Transverse colon (tissue), 4 donors: Measurements from ENCODE around the gene ZNF148. TPM values are rescaled to one million over a fixed set of nuclear protein-coding genes. Genes with fewer than 3 reads are reported as not detected.

Experiments used
- DNase-seq: peaks from one replicate; pipeline ENCODE4 v3.0.0-alpha.2; 2019
- H3K27ac ChIP-seq, 4 donors: fragments of 200-600 bp; sonication (generic); 2 replicates each; pipeline ENCODE4 v1.5.1; 2016 to 2018; ENCODE audit warnings: inconsistent platforms in 4 of 4
- H3K27me3 ChIP-seq: fragments of 200-600 bp; sonication (generic); 2 replicates; pipeline ENCODE4 v1.5.1; 2017; ENCODE audit warnings: inconsistent platforms
- H3K36me3 ChIP-seq, 4 donors: fragments of 200-600 bp; sonication (generic); 2 replicates each; pipeline ENCODE4 v1.5.1; 2017 to 2019; ENCODE audit warnings: inconsistent platforms in 4 of 4
- H3K4me1 ChIP-seq, 4 donors: fragments of 200-600 bp; sonication (generic); 2 replicates each; pipeline ENCODE4 v1.5.1; 2017 to 2020; ENCODE audit warnings: inconsistent platforms in 4 of 4
- H3K4me3 ChIP-seq, 4 donors: fragments of 200-600 bp; sonication (generic); 1 replicate in 1 of 4; 2 replicates in 3 of 4; pipeline versions ENCODE4 v1.5.1 to v1.6.1; 2017 to 2019; ENCODE audit warnings: inconsistent platforms in 4 of 4
- H3K9me3 ChIP-seq, 2 donors: fragments of 200-600 bp; sonication (generic); 2 replicates each; pipeline ENCODE4 v1.5.1; 2017 to 2019; ENCODE audit warnings: inconsistent platforms in 2 of 2
- EP300 ChIP-seq: sonication (generic); formaldehyde crosslinking; IDR thresholded peaks from one replicate; pipeline ENCODE4 v1.6.1; 2017; ENCODE audit warnings: antibody characterized with exemption, low read depth
- POLR2A ChIP-seq: fragments of 450-650 bp; IDR thresholded peaks from one replicate; pipeline ENCODE4 v1.6.1; 2016; ENCODE audit warnings: antibody characterized with exemption, mild to moderate bottlenecking, moderate library complexity
- POLR2AphosphoS5 ChIP-seq, 3 donors: sonication (generic); formaldehyde crosslinking; IDR thresholded peaks; one replicate each; pipeline ENCODE4 v1.6.1; 2016; ENCODE audit warnings: antibody characterized with exemption in 3 of 3
- WGBS, 2 donors: methylation state at CpG; one replicate each; pipeline ENCODE4 v1.1.5; 2018; ENCODE audit warnings: low coverage in 1 of 2; 5-methylcytosine and 5-hydroxymethylcytosine counted together
- in situ Hi-C, 4 donors: fragments of 200-750 bp; cut with MboI; loops; one replicate each; pipeline versions ENCODE4 v1.15.0 to v1.15.1; 2017; ENCODE audit warnings: low sequenced_read_pairs in 3 of 4, low pct_ligation_motif_present in 1 of 4, low pct_unique_long_range_greater_than_20kb in 1 of 4
- intact Hi-C: fragments of 100-400 bp; cut with DNase I; formaldehyde crosslinking; loops from one replicate; pipeline ENCODE4 v1.15.1; 2023; ENCODE audit warnings: low total_unique reads
- total RNA-seq, 4 donors: library from RNA; depleted of rRNA; stranded (reverse); fragments of >200 nt; gene quantifications; one replicate each; pipeline ENCODE4 v1.1.0, GENCODE V29; 2016
- TF ChIP-seq, protein P1 (sequence below), 5 experiments: fragments of 200-600 bp in 3 of 5; fragments of 450-650 bp in 2 of 5; sonication (generic) in 3 of 5; IDR thresholded peaks; 1 replicate in 2 of 5; 2 replicates in 3 of 5; pipeline ENCODE4 v1.5.1; 2016 to 2017; ENCODE audit warnings: antibody characterized with exemption in 5 of 5, inconsistent platforms in 3 of 5, mild to moderate bottlenecking in 2 of 5, moderate library complexity in 1 of 5

Gene ZNF148
- total RNA-seq, 4 donors from 2014 or later, result 23.6 to 30.3 (median 27.6) TPM

DNA sequence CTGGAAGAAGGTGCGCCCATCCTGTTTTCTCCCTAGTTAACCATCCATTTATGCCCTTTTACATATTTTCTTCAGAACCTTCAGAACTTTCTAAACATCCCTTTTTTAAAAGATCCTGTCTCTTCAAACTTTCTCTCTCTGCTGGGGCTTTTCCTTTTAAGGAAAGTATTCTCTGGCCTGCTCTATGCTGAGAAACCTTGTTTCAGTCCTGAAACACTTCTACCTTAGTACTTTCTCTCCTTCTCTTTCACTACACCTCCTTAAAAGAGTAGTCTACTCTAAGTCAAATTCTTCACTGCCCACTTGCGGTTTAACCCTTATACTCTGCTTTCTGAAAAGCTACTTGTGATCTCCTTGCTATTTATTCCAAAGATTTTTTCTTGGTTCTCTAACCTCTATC, 97.0 kb downstream of the ZNF148 start:
- TF ChIP-seq, protein P1, sequence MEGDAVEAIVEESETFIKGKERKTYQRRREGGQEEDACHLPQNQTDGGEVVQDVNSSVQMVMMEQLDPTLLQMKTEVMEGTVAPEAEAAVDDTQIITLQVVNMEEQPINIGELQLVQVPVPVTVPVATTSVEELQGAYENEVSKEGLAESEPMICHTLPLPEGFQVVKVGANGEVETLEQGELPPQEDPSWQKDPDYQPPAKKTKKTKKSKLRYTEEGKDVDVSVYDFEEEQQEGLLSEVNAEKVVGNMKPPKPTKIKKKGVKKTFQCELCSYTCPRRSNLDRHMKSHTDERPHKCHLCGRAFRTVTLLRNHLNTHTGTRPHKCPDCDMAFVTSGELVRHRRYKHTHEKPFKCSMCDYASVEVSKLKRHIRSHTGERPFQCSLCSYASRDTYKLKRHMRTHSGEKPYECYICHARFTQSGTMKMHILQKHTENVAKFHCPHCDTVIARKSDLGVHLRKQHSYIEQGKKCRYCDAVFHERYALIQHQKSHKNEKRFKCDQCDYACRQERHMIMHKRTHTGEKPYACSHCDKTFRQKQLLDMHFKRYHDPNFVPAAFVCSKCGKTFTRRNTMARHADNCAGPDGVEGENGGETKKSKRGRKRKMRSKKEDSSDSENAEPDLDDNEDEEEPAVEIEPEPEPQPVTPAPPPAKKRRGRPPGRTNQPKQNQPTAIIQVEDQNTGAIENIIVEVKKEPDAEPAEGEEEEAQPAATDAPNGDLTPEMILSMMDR (IDR thresholded peaks at IDR 0.05), result no peak
- TF ChIP-seq EP300, result no peak
- TF ChIP-seq POLR2A, result no peak
- no peak for TF ChIP-seq POLR2AphosphoS5 (IDR thresholded peaks at IDR 0.05)
- intact Hi-C loops (no loop called here), in situ Hi-C loops (no loop called here)
- Histone ChIP-seq H3K9me3 (no peaks in the 10 kb centered on the region), H3K4me1 (peaks cover 0 to 3% (median 0%) of the 10 kb centered on the region in 4 donors), H3K27ac (no peak overlapping the region), H3K4me3 (no peak overlapping the region), H3K27me3 (no peaks in the 10 kb centered on the region), H3K36me3 (peaks cover 0 to 5% (median 0%) of the 10 kb centered on the region in 4 donors)
- WGBS, 2 donors, result 90 to 99% methylated on average over 2 of the region's 2 CpGs
- no peak for DNase-seq

DNA sequence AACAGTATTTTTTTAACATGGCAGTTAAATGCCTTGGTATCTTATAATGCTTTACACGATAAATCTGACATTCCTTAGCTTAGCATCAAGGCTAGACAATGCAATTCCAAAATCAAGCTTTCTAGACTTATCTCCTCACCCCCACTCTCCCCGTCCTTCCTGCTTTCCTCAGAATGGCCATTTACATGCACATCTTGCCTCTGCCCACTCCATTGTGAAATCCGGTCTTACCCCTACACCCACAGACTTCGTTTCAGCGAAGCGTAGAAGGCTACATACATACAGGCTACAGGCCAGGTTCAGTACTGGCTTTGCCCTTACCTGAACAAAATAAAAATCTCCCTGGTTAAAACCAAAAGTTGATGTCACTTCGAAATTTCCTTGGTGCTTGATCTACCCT, 104.0 kb downstream of the ZNF148 start:
- WGBS, 2 donors, result 83 to 88% methylated on average over 6 to 7 of the region's 7 CpGs
- peaks cover 0 to 7% (median 0%) of the 10 kb centered on the region in 4 donors for H3K36me3 ChIP-seq
- no peak overlapping the region for H3K4me3 ChIP-seq
- intact Hi-C loops (no loop called here), in situ Hi-C loops (no loop called here)
- no peak overlapping the region for H3K27ac ChIP-seq
- H3K4me1 ChIP-seq, result no peaks in the 10 kb centered on the region
- H3K9me3 ChIP-seq, result no peaks in the 10 kb centered on the region
- H3K27me3 ChIP-seq, result no peaks in the 10 kb centered on the region
- DNase-seq, result no peak
- TF ChIP-seq, protein P1 (IDR thresholded peaks at IDR 0.05), result no peak
- TF ChIP-seq POLR2A (no peak), EP300 (no peak)

DNA sequence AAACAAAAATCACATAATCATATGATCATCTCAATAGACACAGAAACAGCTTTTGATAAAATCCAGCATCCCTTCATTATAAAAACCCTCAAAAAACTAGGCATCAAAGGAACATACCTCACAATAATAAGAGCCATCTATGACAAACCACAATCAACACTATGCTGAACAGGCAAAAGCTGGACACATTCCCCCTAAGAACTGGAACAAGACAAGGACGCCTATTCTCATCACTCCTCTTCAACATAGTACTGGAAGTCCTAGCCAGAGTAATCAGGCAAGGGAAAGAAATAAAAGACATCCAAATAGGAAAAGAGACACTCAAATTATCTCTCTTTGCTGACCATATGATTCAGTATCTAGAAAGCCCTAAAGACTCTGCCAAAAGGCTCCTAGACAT, 107.7 kb downstream of the ZNF148 start:
- Histone ChIP-seq H3K9me3 (no peaks in the 10 kb centered on the region), H3K4me3 (no peak overlapping the region), H3K4me1 (peaks cover 0 to 4% (median 0%) of the 10 kb centered on the region in 4 donors), H3K27ac (no peak overlapping the region), H3K36me3 (peaks cover 0 to 7% (median 0%) of the 10 kb centered on the region in 4 donors), H3K27me3 (no peaks in the 10 kb centered on the region)
- no peak for DNase-seq
- 89 to 94% methylated on average over 1 of the region's 1 CpG for WGBS, 2 donors
- intact Hi-C loops, result no loop called here
- TF ChIP-seq EP300, result no peak
- TF ChIP-seq POLR2A, result no peak
- TF ChIP-seq, protein P1 (IDR thresholded peaks at IDR 0.05), result no peak
- TF ChIP-seq POLR2AphosphoS5 (IDR thresholded peaks at IDR 0.05), result no peak
- in situ Hi-C loops, result no loop called here

DNA sequence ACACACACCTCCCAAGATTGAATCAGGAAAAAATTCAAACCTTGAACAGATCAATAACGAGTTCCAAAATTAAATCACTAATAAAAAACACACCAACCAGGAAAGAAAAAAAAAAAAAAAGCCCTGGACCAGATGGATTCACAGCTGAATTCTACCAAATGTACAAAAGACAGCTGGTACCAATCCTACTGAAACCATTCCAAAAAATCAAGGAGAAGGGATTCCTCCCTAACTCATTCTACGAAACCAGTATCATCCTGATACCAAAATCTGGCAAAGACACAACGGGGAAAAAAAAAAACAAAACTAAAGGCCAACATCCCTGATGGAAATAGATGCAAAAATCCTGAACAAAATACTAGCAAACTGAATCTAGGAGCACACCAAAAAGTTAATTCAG, 108.2 kb downstream of the ZNF148 start:
- WGBS, 2 donors, result 78 to 91% methylated on average over 3 of the region's 3 CpGs

More for the DNA sequence above, 108.2 kb downstream of the ZNF148 start:
- Histone ChIP-seq H3K27ac (no peak overlapping the region), H3K36me3 (peaks cover 0 to 7% (median 0%) of the 10 kb centered on the region in 4 donors), H3K4me1 (peaks cover 0 to 4% (median 0%) of the 10 kb centered on the region in 4 donors), H3K9me3 (no peaks in the 10 kb centered on the region), H3K4me3 (no peak overlapping the region), H3K27me3 (no peaks in the 10 kb centered on the region)
- TF ChIP-seq, protein P1 (IDR thresholded peaks at IDR 0.05), result no peak
- TF ChIP-seq POLR2AphosphoS5 (IDR thresholded peaks at IDR 0.05) (no peak), POLR2A (no peak), EP300 (no peak)
- intact Hi-C loops (no loop called here), in situ Hi-C loops (no loop called here)
- DNase-seq, result no peak
